ENCODE measurements around the gene ANKRD50. TPM values are rescaled to one million over a fixed set of nuclear protein-coding genes. Genes with fewer than 3 reads are reported as not detected.

Gene ANKRD50
- total and polyA plus RNA-seq, 2 of the 13 experiments (the other 11 are each of a cell fraction or from before 2014, with no cell fraction given): 2.4 to 4.4 TPM

- intact Hi-C loops (cut with micrococcal nuclease; ENCODE audit: unreplicated experiment) (loop anchor here (2.0 to 10.0 kb wide), 2 partner anchors 25 to 201 kb away; no protein-coding TSS in a partner anchor), in situ Hi-C loops (cut with HindIII; ENCODE audit: extremely low pct_ligation_motif_present, low pct_unique_long_range_greater_than_20kb) (no loop called here)
- DNase-seq (ENCODE audit: low spot score): no peak
- Histone ChIP-seq H3K27ac (ENCODE audit: extremely low read length, insufficient read depth, low read length) (no peak overlapping the region), H3K4me3 (replicated peaks in 1 of 3; ENCODE audit: insufficient read depth in 1 of 3, low read depth in 2 of 3, low read length in 3 of 3) (no peak overlapping the region), H3K4me1 (ENCODE audit: insufficient read depth, low read length) (no peaks in the 10 kb centered on the region), H3K9ac (ENCODE audit: insufficient read depth, low read depth, low read length) (no peak overlapping the region), H4K20me1 (ENCODE audit: insufficient read depth, low read length) (no peaks in the 10 kb centered on the region), H3K9me3 (ENCODE audit: low read length) (no peaks in the 10 kb centered on the region), H3K36me3 (replicated peaks in 1 of 2; ENCODE audit: control insufficient read depth in 1 of 2, insufficient read depth in 2 of 2, low read length in 2 of 2) (no peaks in the 10 kb centered on the region), H3K4me2 (ENCODE audit: low read depth, low read length) (no peak overlapping the region), H2AFZ (ENCODE audit: low read length) (no peak overlapping the region), H3K79me2 (ENCODE audit: insufficient read depth, low read length) (no peaks in the 10 kb centered on the region), H3K27me3 (ENCODE audit: control insufficient read depth in 1 of 2, insufficient read depth in 2 of 2, low read length in 2 of 2) (no peaks in the 10 kb centered on the region)
- no TSS peak for BruUV-seq (replicated peaks)
- TF ChIP-seq ZSCAN21 (CRISPR knock-in tag; IDR thresholded peaks at IDR 0.05; ENCODE audit: borderline replicate concordance) (no peak), ATM (IDR thresholded peaks at IDR 0.05; ENCODE audit: borderline replicate concordance) (no peak), FOXO1 (CRISPR knock-in tag; IDR thresholded peaks at IDR 0.05) (no peak), ZSCAN30 (CRISPR knock-in tag; IDR thresholded peaks at IDR 0.05) (no peak)
- ChIA-PET CTCF (ENCODE audit: low intra/inter-chr PET ratio, low total read pairs) (no interaction called here), POLR2A (no interaction called here)
- ATAC-seq: no peak
- WGBS (ENCODE audit: low lambda C conversion rate): 98% methylated on average over 5 of the region's 5 CpGs
- no peak for FAIRE-seq
Observed at GRCh38 chr4:124686279-124686678, 26.3 kb downstream of the ANKRD50 start.

GRCh38 chr4:124685851-124686250 is 26.7 kb downstream of the ANKRD50 start:
- ChIA-PET CTCF (ENCODE audit: low intra/inter-chr PET ratio, low total read pairs) (no interaction called here), POLR2A (no interaction called here)
- FAIRE-seq (no peak), DNase-seq (ENCODE audit: low spot score) (no peak), ATAC-seq (no peak)
- H3K36me3 ChIP-seq (replicated peaks in 1 of 2; ENCODE audit: control insufficient read depth in 1 of 2, insufficient read depth in 2 of 2, low read length in 2 of 2): no peaks in the 10 kb centered on the region
- no peaks in the 10 kb centered on the region for H3K79me2 ChIP-seq (ENCODE audit: insufficient read depth, low read length)
- H3K27ac ChIP-seq (ENCODE audit: extremely low read length, insufficient read depth, low read length): no peak overlapping the region
- H4K20me1 ChIP-seq (ENCODE audit: insufficient read depth, low read length): no peaks in the 10 kb centered on the region
- intact Hi-C loops (cut with micrococcal nuclease; ENCODE audit: unreplicated experiment) (loop anchor here (2.0 to 10.0 kb wide), 2 partner anchors 25 to 201 kb away; no protein-coding TSS in a partner anchor), in situ Hi-C loops (cut with HindIII; ENCODE audit: extremely low pct_ligation_motif_present, low pct_unique_long_range_greater_than_20kb) (no loop called here)
- no peak overlapping the region for H3K4me2 ChIP-seq (ENCODE audit: low read depth, low read length)
- H3K4me3 ChIP-seq (replicated peaks in 1 of 3; ENCODE audit: insufficient read depth in 1 of 3, low read depth in 2 of 3, low read length in 3 of 3): no peak overlapping the region
- H2AFZ ChIP-seq (ENCODE audit: low read length): no peak overlapping the region
- H3K4me1 ChIP-seq (ENCODE audit: insufficient read depth, low read length): no peaks in the 10 kb centered on the region
- no peaks in the 10 kb centered on the region for H3K27me3 ChIP-seq (ENCODE audit: control insufficient read depth in 1 of 2, insufficient read depth in 2 of 2, low read length in 2 of 2)
- H3K9me3 ChIP-seq (ENCODE audit: low read length): no peaks in the 10 kb centered on the region
- TF ChIP-seq ONECUT2 (CRISPR knock-in tag; IDR thresholded peaks at IDR 0.05): no peak
- no peak for TF ChIP-seq ZNF652 (CRISPR knock-in tag; IDR thresholded peaks at IDR 0.05; ENCODE audit: borderline replicate concordance, low read depth)
- no peak for TF ChIP-seq ERF (CRISPR knock-in tag; IDR thresholded peaks at IDR 0.05)
- no peak for TF ChIP-seq ZNF3 (CRISPR knock-in tag; IDR thresholded peaks at IDR 0.05)
- H3K9ac ChIP-seq (ENCODE audit: insufficient read depth, low read depth, low read length): no peak overlapping the region
- no TSS peak for BruUV-seq (replicated peaks)
